Measurements from ENCODE around the gene MCRIP2.
A peak's percentile ranks its signal among the peaks of the same experiment; 100 is the strongest.

Gene MCRIP2

GRCh38 chr16:649631-650030, 8.0 kb downstream of the MCRIP2 start:
- DNase-seq, result no peak

DNA sequence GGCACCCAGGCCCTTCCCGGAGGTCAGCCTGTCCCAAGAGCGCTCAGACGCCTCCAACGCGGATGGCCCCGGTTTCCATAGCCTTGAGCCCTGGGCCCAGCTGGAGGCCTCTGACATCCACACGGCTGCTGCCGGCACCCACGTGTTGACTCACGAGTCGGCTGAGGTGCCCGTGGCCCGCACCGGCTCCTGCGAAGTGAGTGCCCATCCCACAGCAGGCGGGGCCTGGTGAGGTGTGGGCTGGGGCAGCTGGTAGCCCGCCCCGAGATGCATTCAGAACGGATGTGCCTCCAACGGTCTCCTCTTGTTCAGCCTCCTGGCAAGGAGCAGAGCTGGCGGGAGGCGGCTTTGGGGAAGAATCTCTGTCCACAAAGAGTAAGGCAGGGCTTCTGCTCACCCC, 10.2 kb downstream of the MCRIP2 start:
- no peak for DNase-seq

GRCh38 chr16:652454-653305, 11.1 kb downstream of the MCRIP2 start:
- no peak for DNase-seq

DNA sequence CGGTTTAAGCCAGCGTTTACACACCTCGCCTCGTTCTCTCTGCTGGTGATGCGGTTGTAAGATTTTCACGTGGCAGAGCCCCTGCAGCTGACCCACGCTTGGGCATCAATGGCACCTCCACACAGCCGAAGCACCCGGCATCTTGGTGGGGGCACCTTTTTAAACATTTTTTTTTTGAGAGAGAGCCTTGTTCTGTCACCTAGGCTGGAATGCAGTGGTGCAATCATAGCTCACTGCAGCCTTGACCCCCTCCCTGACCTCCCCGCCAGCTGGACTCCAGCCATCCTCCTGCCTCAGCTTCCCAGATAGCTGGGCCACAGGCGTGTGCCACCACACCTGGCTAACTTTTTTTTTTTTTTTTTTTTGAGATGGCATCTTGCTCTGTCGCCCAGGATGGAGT, 12.4 kb downstream of the MCRIP2 start:
- no peak for DNase-seq

DNA sequence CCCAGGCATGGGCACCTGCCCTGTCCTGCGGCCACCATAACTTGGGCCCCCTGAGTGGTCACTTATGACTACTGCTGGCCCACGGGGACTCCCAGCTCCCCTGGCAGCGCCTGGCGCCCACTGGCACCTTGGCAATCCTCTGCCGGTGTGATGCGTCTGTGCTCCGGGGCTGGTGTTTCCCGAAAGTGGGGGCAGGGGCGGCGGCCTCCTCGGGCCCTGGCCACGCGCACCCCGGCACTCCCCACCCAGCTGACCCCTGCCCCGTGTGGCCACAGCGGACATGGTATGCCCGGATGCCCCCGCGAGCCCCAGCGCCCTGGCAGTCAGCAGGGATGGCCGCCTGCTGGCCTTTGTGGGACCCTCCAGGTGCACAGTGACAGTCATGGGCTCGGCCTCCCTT, 15.9 kb downstream of the MCRIP2 start:
- no peak for DNase-seq

GRCh38 chr16:658679-659571, 17.3 kb downstream of the MCRIP2 start:
- no peak for DNase-seq

- DNase-seq, result no peak
Observed at GRCh38 chr16:659618-660017, 18.0 kb downstream of the MCRIP2 start.

DNA sequence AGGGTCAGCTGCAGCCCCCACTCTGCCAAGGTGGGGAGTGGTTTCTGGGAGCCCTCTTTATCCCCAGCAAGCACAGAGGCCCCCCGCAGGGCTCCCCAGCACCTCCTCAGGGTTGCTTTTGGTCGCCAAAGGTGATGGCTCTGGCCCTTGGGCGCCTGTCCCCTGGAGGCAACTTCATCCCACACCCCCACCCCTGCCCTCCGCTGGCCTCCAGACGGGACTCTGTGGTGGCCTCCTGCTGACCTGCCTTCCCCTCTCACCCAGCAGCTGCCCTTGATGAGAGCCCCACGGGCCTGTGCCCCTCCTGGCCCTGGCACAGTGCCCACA, 18.5 kb downstream of the MCRIP2 start:
- DNase-seq, result no peak

DNA sequence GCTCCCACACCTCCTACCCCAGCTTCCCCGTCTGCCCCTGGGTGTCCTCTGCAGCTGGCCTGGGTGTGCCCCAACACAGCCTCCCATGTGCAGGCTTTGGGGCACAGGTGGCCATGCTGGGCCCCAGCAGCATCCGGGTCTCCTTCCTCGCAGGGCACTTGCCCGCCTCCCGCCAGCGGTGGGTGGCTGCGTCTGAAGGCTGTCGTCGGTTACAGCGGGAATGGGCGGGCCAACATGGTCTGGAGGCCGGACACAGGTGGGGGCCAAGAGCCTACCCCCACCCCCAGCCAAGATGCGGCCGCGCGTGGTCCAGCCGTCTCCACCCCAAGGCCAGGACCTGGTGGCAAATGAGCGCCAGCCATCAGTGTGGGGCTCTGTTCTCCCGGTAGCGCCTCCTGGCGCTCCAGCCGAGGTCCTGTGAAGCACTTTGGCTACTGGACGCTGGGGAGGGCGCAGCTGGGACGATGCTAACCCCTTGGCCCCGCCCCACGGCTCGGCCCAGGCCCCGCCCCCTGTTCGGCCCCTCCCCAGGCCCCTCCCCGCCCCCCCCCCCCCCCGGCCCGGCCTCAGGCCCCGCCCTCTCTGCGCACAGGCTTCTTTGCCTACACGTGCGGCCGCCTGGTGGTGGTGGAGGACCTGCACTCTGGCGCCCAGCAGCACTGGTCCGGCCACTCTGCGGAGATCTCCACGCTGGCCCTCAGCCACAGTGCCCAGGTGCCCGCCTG, 19.0 kb downstream of the MCRIP2 start:
- DNase-seq, result peak; percentile 82

- no peak for DNase-seq
Observed at GRCh38 chr16:661184-661821, 19.7 kb downstream of the MCRIP2 start.

GRCh38 chr16:662095-662494, 20.5 kb downstream of the MCRIP2 start:
- no peak for DNase-seq

- DNase-seq, result no peak
Observed at GRCh38 chr16:662597-662996, 21.0 kb downstream of the MCRIP2 start.

- DNase-seq, result no peak
Observed at GRCh38 chr16:666572-666971, 24.9 kb downstream of the MCRIP2 start.

DNA sequence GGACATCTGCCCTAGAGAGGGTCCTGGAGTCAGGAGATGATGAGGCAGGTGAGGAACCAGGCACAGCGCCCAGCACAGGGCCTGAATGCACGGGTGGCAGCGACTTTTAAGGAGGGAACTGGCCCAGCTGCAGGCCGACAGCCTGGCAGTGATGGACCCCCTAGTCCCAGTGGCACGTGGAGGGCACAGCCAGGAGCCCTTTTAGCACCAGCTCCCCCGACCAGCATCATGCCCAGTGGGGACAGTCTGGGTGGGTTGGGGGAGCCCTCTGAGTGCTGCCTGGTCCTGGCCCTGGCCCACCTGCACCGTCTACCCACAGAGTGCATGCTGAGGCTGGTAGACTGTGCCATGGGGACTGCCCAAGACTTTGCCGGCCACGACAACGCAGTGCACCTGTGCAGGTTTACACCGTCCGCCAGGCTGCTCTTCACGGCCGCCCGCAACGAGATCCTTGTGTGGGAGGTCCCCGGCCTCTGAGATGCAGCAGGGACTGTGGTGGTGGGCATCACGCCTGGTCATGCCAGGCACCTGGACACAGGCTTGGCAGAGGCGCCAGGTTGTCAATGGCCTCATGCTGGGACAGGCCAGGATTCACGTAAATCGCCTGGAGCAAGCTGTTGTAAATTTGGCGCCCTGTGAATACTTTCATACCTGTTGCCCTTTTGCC, 25.6 kb downstream of the MCRIP2 start:
- no peak for DNase-seq

DNA sequence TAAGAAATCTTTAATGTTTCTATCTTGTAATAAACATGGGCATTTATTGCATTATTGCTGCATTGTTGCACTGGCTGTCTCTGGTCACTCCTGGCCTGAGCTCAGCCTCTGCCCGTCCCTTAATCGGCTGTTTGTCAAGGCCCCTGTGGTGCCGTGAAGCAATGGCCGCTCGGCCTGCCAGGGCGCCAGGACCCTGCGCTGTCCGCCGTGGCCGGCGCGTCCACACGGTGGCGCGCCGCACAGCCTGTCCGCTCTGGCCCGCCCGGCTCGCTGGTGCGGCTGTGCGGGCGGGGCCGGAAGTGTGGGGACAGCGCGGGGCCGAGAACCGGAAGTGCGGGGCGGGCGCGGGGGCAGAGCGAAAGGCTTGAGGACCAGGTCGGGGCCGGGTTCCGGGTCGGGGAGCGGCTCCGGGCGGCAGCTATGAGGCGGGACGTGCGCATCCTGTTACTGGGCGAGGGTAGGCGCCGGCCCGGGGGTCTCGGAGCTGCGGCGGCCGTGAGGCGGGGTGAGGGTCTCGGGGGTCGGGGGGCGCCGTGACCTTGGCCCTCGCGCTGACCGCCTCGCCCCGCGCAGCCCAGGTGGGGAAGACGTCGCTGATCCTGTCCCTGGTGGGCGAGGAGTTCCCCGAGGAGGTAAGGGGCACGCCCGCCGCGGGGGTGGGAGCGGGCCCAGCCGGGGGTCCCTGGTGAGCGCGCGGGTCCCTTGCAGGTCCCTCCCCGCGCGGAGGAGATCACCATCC, 26.3 kb downstream of the MCRIP2 start, which contains the start of gene RHOT2:
TSS of gene RHOT2 (plus strand) at position 353 of the 739 bp plus-strand sequence. CDS start at position 421, 68 bp downstream.
- peak; percentile 94 for DNase-seq

DNA sequence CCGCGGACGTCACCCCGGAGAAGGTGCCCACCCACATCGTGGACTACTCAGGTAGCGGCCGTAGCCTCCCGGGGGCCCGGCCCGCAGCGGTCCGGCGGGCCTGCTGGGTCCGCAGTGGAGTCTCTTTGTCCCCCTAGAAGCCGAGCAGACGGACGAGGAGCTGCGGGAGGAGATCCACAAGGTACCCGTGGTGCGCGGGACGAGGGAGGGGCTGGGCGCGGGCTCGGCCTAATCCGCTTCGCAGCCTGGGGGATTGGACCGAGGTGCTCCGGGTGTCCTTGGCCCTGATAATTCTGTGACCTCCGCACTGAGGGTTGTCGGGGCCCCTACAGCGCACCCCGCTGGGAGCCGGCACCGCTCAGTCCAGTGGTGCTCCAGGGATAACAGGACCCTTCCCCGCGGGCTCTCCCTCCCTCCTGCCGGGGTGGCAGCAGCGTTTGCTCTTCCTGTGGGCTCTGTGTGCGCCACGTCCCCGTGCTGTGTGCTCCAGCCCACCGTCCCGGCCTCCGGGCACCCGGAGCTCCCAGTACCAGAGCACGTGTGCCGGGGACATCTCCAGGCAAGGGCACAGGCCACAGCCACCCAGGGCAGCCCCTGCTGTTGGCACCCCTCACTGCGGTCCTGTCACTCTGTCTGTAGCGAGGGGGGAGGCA, 27.0 kb downstream of the MCRIP2 start:
- no peak for DNase-seq

DNA sequence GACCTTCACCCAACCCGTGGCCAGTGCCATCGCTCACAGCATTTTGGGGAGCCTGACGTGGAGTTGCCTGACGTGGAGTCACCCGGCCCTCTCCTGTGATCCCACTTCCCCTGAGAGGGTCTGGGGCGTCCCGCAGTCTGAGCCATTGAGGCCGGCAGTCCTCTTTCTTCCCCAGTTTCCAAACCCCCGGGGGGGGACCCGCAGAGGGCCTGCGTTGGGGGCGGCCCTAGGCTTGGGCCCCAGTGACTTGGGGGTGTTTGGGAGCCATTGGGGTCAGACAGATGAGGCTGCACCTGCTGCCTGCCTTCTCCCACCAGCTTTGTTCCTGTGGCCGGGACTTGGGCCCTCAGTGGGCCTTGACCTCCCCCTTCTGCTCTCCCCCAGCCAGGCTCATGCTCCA, 28.0 kb downstream of the MCRIP2 start:
- DNase-seq, result no peak

- DNase-seq, result no peak
Observed at GRCh38 chr16:670485-671352, 29.1 kb downstream of the MCRIP2 start.

DNA sequence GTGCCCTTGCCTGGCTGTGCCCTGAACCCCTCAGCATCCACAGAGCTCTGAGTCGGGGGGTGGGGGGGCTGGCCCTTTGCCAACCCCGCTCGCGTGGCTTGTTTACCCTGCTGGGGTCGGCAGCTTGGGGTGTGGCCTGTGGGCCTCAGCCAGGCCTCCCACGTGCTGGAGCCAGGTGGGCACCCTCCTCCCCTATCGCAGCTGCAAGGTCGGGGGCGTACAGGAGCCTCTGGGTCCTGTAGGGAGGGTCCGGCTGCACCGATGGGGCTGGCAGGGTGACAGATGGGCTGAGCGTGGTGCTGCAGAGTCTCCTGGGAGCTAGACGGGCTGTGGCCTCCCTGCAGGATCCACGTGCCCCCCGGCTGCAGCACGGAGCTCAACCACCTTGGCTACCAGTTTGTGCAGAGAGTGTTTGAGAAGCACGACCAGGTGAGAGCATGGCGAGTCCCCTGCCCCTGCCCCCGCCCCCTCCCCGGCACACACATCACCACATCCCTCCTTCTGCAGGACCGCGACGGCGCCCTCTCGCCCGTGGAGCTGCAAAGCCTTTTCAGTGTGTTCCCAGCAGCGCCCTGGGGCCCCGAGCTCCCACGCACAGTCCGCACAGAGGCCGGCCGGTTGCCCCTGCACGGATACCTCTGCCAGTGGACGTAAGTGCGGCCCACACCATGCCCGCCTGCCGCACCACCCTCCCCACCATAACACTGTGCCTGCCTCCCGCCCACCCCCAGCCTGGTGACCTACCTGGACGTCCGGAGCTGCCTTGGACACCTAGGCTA, 29.9 kb downstream of the MCRIP2 start:
- no peak for DNase-seq
